ENCODE data around the gene GATA2. TPM values are rescaled to one million over a fixed set of nuclear protein-coding genes. Genes with fewer than 3 reads are reported as not detected.

The GATA2 gene
- total RNA-seq, 1 experiment from 2014 or later, result 7.1 TPM

DNA sequence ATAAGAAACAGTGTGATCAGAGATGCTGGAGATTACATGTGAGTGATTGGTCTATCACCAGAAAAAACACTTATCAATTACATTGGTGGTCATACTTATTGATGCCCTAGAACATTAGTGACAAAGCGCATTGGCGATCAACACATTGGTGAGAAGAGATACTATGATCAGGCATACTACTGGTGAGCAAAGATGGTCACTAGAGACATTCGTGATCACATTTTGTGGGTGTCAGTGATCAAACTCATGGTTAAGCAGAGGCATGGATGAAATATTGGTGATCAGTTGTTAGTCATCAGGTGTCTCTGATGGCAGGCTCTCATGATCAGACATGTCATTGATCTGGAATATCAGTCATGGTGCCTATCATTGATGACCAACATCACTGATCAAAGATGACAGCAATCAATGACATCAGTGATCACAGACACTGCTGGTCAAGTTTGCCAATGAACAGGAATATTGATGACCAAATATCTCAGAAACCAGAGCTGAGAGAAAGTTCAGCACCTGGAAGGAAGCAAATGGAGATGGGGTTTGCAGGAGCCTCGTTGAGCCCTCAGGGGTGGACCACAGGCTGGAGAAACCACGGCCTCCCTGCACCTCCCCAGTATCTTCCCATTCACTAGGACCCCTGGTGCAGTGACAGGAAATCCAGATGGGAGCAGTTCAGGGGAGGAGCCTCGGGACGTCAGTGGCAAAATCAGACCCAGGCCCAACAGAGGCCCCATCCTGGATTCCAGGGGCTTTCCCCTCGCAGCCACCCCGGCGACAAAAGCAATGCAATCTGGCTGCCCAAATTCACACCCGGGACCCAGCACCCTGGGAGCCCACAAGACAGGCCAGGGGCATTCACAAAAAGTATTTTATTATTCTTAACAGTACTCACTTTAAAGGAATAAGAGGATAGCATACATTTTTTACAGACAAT, 14.2 kb downstream of the GATA2 start:
- no peak for DNase-seq (ENCODE audit: extremely low read depth, low read depth)

DNA sequence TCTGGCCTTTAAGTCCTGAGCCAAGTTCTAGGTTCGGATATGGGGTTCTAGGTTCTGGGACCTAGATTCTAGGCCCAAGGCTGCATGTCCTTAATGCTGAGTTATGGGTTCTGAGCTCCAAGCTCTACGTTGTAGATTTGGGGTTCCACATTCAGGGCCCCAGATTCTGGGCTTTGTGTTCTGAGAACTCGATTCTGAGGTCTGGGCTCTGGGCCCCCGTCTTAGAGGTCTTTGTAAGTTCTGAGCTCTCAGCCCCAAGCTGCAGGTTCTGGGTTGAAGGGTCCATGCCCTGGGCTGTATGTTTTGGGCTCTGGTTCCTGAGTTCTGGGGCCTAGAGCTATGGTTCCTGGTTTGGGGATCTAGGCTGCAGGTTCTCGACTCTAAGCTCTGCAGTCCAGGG, 16.3 kb downstream of the GATA2 start:
- no peak for DNase-seq (ENCODE audit: extremely low read depth, low read depth)

DNA sequence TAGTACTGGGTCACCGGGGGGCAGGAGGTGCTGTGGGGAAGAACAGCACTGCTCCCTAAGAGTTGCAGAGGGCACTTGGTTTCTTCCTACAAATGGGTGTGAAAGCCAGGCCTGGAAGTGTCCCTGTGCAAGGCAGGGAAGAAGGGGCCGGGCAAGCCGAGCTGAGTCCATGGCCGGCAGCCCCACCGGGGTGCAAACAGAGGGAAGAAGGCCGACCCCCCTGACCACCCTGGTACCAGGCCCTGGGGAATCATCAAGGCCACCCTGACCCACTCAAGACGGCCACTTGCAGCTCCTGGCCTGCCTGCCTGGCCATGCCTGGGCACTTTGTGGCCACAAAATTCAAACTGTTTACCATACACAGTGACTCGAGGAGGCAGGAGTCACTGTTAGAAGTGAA, 17.6 kb downstream of the GATA2 start:
- DNase-seq (ENCODE audit: extremely low read depth, low read depth), result no peak

DNA sequence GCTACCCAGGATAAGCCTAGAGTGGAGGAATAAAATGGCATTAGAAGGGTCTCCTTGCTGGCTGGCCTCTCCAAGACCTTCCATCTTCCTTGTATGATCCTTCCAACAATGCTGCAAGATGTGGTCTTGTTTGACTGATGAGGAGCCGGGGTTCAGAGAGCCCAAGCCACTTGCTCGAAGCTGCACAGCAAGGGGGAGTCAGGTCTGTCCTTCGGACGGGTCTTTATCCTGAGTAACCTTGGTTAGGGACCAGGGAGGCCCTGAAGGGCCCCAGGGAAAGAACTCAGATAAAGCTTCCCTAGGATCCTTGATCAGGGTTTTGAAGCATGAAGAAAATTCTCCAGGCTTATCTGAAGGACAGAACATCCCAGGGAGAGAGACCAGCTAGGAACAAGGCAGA, 19.3 kb downstream of the GATA2 start:
- no peak for DNase-seq (ENCODE audit: extremely low read depth, low read depth)

DNA sequence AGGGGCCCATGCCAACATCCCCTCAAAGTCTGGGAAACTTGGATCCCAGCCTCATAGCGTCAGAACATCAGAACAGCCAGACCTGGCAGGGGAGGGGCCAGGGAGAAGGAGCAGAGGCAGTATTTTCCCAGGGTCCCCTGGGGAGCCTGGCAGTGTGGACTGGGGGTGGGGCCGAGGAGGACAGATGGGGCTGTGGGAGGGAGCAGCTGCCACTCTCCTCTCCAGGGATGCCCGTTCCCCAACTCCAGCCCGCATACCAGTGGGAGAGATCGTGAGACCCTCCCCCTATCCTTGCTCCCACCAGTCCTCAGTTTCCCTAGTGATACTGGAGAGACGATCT, 19.9 kb downstream of the GATA2 start:
- no peak for DNase-seq (ENCODE audit: extremely low read depth, low read depth)

DNA sequence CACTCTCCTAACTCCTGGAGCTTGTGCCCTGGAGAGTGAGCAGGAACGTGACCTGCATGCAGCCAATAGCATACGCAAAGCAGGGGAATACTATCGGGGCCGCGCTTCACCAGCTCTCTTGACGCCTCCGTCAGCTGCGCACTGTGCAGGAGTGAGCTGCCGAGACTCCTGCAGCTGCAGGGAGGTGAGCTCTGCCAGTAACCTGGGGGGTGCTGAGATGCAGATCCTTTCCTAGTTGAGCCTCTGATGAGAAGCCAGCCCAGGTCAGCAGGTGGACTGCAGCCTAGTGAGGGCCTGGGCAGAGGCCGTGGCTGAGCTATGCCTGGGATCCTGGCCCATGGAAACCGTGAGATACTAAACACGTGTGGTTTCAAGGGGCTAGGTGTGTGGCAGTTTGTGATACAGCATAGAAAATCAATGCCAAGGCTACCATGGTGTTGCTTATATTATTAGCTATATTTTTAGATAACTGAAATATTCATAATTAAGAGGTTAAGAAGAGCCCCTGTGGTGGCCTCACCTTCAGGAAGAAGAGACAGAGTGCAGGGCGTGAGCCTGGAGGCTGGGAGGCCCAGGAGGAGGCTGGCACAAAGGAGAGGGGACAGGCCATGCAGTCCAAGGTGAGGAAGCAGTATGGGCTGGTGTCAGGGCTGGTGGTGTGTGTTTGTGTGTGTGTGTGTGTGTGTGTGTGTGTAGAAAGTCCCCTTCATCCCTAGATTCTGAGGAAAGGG, 20.4 kb downstream of the GATA2 start:
- DNase-seq (ENCODE audit: extremely low read depth, low read depth), result no peak

DNA sequence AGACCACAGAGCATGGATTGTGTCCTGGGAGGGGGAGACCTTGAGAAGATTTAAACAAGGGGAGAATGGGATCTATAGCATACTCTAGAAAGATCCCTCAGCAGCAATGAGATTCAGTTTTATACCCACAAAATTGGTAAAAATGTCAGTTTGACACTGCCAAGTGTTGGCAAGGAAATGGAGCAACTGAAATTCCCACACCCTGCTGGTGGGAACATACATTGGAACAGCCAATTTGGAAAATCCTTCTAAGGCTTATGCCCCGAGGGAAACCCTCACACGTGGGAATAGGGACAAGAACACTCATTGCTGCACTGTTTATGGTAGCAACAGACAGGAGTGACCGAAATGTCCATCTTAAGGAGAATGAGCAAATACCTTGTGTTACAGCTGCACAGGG, 21.3 kb downstream of the GATA2 start:
- DNase-seq (ENCODE audit: extremely low read depth, low read depth), result no peak

DNA sequence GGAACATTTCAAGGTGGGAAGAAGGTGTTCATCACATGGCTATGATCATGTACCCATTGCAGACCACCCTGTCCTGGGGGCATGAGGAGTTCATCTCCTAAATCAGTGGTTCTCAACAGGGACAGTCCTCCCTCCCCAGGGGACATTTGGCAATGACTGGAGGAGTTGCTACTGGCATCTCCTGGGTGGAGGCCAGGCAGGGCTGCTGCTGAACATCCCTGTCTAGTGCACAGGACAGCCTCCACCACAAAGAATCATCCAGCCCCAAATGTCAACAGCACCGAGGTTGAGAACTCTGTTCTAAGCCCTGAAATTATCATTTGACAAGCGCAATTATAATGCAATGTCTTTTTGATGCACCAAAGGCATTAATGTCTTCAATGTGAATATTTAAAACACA, 21.9 kb downstream of the GATA2 start:
- no peak for DNase-seq (ENCODE audit: extremely low read depth, low read depth)

DNA sequence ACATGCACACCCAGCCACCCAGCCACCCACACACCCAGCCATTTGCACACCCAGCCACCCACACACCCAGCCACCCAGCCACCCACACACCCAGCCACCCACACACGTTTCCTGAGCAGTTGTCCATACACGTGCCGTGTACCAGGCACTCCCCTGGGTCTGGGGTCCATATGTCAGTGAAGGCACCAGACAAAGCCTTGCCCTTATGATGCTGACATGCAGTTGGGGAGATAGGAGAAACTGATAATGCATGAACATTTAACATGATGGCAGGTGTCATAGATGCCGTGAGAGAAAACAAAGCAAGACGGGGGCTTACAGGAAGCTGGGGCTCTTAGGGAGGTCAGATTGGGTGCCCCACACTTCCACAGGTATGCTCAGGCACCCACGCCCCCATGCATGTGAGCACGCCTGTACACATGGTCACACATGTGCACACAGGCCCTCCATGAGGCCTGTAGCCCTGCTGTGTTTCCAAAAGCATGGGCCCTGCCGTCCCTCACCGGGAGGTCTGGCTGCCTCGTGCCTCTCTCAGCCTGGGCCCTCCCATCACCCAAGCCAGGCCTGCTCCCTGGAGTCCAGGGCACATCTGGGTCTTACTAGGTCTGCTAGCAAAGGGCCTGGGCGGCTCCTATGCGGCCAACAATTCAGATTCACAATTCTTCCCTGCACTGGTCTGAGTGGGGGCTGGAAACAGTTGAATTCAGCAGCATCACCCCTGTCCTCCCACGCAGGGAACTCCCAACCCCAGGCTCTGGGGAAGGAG, 22.7 kb downstream of the GATA2 start:
- no peak for DNase-seq (ENCODE audit: extremely low read depth, low read depth)

DNA sequence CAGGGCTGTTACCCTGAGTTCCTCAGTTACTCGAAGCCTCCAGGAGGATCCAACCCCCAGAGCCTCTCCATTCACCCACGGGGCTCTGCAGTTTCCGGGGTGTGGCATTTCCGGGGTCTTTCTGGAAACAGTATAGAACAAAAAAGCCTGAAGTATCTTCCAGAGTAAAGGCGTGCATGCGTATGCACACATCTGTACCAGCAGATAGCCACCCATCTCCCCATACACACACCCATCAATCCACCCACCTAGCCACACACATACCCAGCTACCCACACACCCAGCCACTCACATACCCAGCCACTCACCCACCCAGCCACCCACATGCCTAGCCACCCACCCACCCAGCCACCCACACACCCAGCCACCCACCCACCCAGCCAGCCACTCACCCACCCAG, 23.4 kb downstream of the GATA2 start:
- DNase-seq (ENCODE audit: extremely low read depth, low read depth), result no peak

DNA sequence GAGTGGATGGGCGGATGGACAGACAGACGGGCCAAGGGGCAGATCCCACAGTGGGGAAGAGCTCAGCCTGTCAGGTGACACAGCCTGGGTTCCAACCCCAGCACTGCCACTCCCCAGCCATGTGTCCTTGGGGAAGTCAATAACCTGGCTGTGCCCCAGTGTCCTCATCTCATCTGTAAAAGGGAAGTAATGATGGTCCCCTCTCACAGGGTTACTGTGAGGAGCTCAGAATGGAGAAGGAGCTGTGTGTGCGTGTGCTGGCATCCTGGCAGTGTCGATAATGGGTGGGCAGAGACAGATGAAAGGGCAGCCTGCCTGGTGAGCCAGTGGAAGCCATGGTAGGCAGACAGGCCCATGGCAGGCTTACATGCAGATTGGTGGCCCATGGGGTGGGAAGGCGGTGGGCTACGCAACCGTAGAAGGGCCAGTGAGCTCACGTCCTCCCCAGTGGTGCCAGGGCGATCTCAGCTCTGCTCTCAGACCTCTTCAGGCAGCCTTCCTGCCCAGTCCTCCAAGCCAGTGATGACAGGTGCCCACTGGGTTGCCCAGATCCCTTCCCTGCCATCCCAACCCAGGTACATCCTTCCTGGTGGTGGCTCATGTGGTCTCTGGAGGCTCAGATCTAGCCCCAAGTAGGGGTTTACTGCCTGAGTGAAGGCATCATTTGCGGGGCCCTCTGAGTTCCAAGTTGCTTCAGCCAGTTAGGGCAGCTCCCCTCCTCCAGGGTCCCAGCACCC, 24.0 kb downstream of the GATA2 start:
- no peak for DNase-seq (ENCODE audit: extremely low read depth, low read depth)

DNA sequence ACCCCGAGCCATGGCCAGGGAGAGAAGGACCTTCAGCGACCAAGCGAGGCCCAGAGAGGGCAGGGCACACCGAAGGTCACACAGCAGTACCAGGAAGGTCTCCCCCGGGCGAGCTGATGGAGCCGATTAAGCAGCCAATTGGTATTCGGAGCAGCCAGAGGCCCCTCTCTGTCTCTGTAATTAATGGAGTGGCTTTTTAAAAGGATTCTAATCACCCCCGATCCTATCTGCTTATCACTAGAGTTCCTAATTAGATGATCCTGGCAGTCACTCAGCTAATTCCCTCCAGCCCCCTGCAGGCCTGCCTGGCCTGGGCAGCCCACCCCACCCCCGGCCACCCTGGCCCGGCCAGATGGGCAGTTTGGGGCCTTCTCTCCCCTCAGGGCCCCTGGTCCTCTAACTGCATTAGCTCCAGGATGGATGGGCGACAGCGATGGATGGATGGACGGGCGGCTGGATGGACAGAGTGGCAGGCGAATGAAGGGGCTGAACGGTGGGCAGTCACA, 24.7 kb downstream of the GATA2 start:
- DNase-seq (ENCODE audit: extremely low read depth, low read depth), result no peak

DNA sequence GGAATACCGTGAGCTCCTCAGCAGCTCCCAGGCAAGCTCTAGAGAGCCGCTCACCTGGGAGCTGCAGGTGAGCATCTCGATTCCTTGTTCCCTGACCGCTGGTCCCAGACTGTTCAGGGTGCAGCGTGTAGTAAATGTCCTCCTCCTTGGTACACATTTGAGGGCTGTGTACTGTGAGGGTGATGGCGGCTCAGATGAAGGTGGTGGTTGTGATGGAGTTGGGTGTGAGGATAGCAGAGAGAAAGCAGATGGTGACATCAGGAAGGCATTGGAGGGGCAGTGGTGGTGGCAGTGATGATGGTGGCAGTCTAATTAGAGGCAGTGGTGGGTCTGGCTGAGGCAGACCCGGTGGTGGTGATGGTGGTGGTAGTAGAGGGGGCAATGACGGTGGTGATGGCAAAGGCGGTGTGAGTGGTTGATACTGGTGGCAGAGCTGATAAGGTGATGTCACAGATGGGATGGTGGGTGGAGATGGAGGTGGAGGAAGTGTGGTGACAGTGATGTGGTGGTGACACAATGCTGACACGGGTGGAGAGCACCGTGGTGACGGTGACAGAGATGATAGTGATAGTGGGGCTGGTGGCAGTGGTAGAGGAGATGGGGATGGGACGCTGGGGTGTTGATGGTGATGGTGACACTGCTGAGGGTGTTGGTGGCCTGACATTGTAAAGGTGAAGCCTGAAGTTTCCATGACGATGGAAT, 26.0 kb downstream of the GATA2 start, which contains the start of gene DNAJB8:
TSS of gene DNAJB8 (minus strand) at position 51 of the 702 bp plus-strand sequence. CDS start 3,645 bp downstream, outside the sequence.
- DNase-seq (ENCODE audit: extremely low read depth, low read depth), result no peak

DNA sequence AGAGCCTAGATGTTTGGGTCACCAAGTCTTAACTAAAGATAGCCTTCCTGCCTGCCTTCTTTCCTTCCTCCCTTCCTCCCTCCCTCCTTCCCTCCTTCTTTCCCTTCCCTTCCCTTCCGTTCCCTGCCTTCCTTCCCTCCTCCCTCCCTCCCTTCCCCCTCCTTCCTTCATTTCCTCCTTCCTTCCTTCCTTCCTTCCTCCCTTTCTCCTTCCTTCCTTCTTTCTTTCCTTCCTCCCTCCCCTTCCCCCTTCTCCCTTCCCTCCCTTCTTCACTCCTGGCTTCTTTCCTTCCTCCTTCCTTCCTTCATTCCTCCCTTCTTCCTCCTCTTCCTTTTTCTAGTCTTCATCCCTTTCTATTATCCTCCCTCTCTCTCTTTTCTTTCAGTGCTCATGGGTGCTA, 28.3 kb downstream of the GATA2 start:
- DNase-seq (ENCODE audit: extremely low read depth, low read depth), result no peak

DNA sequence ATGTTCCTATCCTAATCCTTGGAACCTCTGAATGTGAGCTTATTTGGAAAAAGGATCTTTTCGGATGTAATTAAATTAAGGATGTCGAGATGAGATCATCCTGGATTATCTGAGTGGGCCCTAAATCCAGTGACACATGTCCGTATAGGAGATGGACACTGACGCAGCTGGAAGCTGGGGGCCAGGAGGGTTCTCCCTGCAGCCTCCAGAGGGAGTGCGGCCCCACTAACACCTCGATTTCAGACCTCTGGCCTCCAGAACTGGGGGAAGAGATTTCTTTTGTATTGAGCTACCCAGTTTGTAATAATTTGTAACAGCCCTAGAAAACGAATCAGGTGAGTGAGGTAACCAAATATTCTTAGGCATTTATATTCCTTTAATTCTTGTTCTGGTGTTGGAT, 28.8 kb downstream of the GATA2 start:
- no peak for DNase-seq (ENCODE audit: extremely low read depth, low read depth)

DNA sequence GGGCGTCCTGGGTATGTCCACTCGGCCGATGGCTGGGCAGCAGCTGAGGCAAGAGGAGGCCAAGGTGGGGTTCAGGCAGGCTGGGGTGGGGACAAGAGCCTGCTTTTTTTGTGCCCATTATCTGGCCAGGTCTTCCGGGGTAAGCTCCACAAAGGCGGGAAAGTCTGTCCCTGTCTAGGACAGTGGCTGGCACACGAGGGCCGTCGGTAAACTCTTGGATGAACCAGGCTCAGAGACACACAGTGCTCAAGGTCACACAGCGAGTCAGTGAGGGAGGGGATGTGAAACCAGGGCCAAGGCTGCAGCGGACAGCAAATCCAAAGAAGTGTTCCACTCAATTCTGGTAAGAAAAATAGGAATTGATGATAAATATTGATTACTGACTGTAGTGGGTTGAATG, 29.2 kb downstream of the GATA2 start:
- no peak for DNase-seq (ENCODE audit: extremely low read depth, low read depth)

DNA sequence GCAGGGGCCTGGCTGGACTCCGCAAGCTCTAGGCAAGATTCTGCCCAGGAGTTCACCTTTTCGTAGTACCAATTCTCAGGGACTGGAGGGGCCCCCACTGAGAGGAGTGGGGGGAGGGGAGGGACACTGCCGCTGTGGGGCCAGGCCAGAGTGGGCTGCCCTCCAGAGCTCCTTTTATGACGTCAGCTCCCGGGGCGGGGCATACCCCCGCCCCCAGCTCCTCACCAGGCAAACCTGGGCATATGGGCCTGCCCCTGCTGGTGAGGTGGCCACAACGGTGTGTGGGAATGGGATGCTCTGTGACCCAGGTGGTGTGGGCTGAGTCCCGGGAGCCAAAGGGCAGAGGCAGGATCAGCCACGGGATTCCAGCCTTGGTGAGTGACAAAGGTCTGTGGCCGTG, 29.6 kb downstream of the GATA2 start:
- DNase-seq (ENCODE audit: extremely low read depth, low read depth), result no peak

DNA sequence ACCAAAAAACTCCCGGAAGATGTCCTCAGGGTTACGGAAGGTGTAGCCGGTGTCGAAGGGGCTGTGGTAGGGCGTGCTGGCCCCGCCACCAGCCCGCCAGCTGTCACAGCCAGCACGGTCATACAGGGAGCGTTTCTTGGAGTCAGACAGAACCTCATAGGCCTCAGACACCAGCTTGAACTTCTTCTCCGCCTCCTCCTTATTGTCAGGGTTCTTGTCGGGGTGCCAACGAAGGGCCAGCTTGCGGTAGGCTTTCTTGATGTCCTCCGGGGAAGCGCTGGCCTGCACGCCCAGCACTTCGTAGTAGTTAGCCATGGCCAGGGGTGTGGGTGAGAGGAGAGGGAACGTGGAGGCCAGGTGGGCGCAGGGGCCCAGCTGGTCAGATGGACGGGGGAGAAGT, 30.1 kb downstream of the GATA2 start:
- no peak for DNase-seq (ENCODE audit: extremely low read depth, low read depth)

DNA sequence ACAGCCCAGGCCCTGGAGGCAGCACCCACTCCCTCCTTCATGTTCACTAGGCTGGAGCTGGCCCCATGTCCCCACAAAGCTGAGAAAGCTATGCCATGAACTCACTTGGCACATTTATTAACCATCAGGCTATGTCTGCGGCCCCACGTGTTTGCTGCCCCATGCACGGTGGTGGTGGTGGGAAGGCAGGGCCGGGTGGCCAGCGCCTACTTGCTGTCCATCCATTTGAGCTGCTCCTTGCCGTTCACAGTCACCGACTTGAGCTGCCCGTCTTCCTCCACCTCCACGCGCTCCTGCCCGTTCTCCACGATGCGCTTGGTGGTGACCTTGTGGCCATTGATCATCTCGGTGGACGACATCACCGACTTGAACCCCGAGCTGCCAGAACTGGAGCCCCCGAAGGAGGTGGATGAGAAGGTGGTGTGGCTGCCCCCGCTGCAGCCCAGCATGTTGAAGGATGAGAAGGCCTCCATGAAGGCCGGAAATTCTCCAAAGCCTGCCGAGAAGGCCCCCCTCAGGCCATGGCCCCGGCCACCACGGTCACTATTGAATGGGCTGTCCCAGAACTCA, 30.6 kb downstream of the GATA2 start:
- no peak for DNase-seq (ENCODE audit: extremely low read depth, low read depth)

Measured in NCI-H460 (cell line).